AG09309 (cell line): Measurements from ENCODE around the gene GJA10.
"Not testable (repeated sequence)": the region's sequence is repeated elsewhere in the genome, so short reads cannot be mapped to it uniquely, and the experiment has no call there.

Experiments used
- DNase-seq: peaks from one replicate; pipeline ENCODE4 v3.0.0-alpha.2; 2010; ENCODE audit warnings: low read depth
- H3K4me3 ChIP-seq: 2 replicates; pipeline ENCODE4 v1.5.1; 2011; ENCODE audit warnings: mild to moderate bottlenecking, low read depth, low read length, moderate library complexity; ENCODE audit not compliant: control insufficient read depth
- CTCF ChIP-seq: IDR thresholded peaks from 2 replicates; pipeline ENCODE4 v1.5.1; 2011; ENCODE audit warnings: mild to moderate bottlenecking, low read depth, low read length, inconsistent platforms; ENCODE audit not compliant: insufficient read depth, control insufficient read depth; ENCODE audit errors: missing control alignments

GJA10 gene

GRCh38 chr6:89894169-89894568 is at the start of gene GJA10:
GJA10 (plus strand) TSS chr6:89894469; CDS start chr6:89894469, 0 bp downstream.
- no peak for TF ChIP-seq CTCF
- H3K4me3 ChIP-seq = no peak within 1 kb of the TSS
- DNase-seq = no peak

DNA sequence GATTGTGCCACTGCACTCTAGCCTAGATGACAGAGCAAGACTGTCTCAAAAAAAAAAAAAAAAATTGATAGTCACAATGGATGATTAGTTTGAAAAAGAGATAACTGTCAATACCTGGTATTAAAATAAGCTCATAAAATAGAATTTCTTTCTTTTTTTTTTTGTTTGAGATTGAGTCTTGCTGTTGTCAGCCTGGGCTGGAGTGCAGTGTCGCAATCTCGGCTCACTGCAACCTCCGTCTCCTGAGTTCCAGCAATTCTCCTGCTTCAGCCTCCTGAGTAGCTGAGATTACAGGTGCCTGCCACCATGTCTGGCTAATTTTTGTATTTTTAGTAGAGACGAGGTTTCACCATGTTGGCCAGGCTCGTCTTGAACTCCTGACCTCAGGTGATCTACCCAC is 46.8 kb upstream of the GJA10 start:
- H3K4me3 ChIP-seq, DNase-seq: not testable (repeated sequence)

DNA sequence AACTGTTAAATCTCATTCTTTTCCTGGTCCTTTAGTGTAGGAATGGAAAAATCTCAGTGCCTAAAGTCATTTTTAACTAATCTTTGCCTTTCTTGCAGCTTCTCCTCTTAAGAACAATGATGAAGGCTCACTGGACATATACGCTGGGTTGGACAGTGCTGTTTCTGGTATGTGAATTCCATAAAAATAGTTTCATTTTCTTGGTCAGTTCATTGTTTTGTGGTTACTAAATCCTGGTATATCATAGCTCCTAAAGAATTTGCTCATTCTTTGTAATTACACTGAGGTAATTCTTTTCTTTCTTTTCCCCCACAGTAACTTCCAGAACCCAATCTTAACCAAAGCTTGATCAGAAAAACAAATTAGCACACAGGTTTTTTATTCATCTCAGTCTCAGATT is 41.2 kb upstream of the GJA10 start:
- H3K4me3 ChIP-seq = no peak overlapping the region
- DNase-seq = no peak
- no peak for TF ChIP-seq CTCF

GRCh38 chr6:89858041-89858440 is 36.2 kb upstream of the GJA10 start:
- DNase-seq = no peak
- H3K4me3 ChIP-seq = no peak overlapping the region
- no peak for TF ChIP-seq CTCF

GRCh38 chr6:89859744-89860143 is 34.5 kb upstream of the GJA10 start:
- TF ChIP-seq CTCF = no peak
- no peak overlapping the region for H3K4me3 ChIP-seq
- DNase-seq = no peak

- H3K4me3 ChIP-seq = no peak overlapping the region
- no peak for TF ChIP-seq CTCF
- DNase-seq = no peak
Observed at GRCh38 chr6:89862273-89862672, 32.0 kb upstream of the GJA10 start.

DNA sequence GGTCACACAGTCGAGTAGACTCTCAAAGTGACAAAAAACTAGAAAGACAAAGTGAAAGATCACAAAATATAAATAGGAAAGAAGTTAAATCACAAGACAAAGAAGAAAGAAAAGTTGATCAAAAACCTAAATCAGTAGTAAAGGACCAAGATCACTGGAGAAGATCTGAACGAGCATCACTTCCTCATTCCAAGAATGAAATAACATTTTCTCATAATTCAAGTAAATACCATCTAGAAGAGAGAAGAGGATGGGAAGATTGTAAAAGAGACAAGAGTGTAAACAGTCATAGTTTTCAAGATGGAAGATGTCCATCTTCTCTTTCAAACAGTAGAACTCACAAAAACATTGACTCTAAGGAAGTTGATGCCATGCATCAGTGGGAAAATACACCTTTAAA is 31.6 kb upstream of the GJA10 start:
- no peak overlapping the region for H3K4me3 ChIP-seq
- TF ChIP-seq CTCF = no peak
- DNase-seq = no peak
